K562 (cell line): ENCODE results near the gene CORT. TPM values are rescaled to one million over a fixed set of nuclear protein-coding genes. Genes with fewer than 3 reads are reported as not detected.

Source experiments
- CTCFL ChIP-seq: IDR thresholded peaks from 2 replicates; pipeline ENCODE4 v1.6.1; 2011; ENCODE audit warnings: borderline replicate concordance, low read depth, mild to moderate bottlenecking, moderate library complexity, low read length; ENCODE audit not compliant: insufficient read depth, poor library complexity, severe bottlenecking
- E2F4 ChIP-seq: sonication (generic); formaldehyde crosslinking; IDR thresholded peaks from 2 replicates; pipeline ENCODE4 v1.8.0; 2022; ENCODE audit warnings: mild to moderate bottlenecking, low read depth, missing genetic modification reagents
- KLF1 ChIP-seq: fragments of 450-650 bp; IDR thresholded peaks from 2 replicates; pipeline ENCODE4 v1.6.1; 2016; ENCODE audit warnings: missing genetic modification characterization, missing compliant biosample characterization
- NR2C1 ChIP-seq, 2 experiments: fragments of 450-650 bp; IDR thresholded peaks; 2 replicates each; pipeline ENCODE4 v1.6.1; 2017; ENCODE audit warnings: mild to moderate bottlenecking in 2 of 2, antibody characterized with exemption in 1 of 2, inconsistent platforms in 1 of 2, missing compliant biosample characterization in 1 of 2, missing genetic modification characterization in 1 of 2
- POLR3A ChIP-seq: IDR thresholded peaks from 2 replicates; pipeline ENCODE4 v1.6.1; 2011; ENCODE audit warnings: borderline replicate concordance, mild to moderate bottlenecking, moderate library complexity; ENCODE audit not compliant: insufficient read length, insufficient read depth; ENCODE audit errors: extremely low read depth
- TEAD2 ChIP-seq: fragments of 450-650 bp; IDR thresholded peaks from 2 replicates; pipeline ENCODE4 v1.6.1; 2016; ENCODE audit warnings: missing genetic modification characterization, control low read depth, missing compliant biosample characterization
- ZNF431 ChIP-seq: sonication (generic); formaldehyde crosslinking; IDR thresholded peaks from 2 replicates; pipeline ENCODE4 v1.8.0; 2022; ENCODE audit warnings: mild to moderate bottlenecking, missing genetic modification reagents
- ZNF609 ChIP-seq: sonication (generic); formaldehyde crosslinking; IDR thresholded peaks from 2 replicates; pipeline ENCODE4 v1.8.1; 2023; ENCODE audit warnings: missing genetic modification reagents, mild to moderate bottlenecking, borderline replicate concordance
- ZNF785 ChIP-seq: fragments of 250-450 bp; sonication (Bioruptor Pico); IDR thresholded peaks from 2 replicates; pipeline ENCODE4 v1.4.0; 2020; ENCODE audit warnings: mild to moderate bottlenecking
- polyA plus RNA-seq, 8 experiments: library from polyadenylated mRNA; depleted of rRNA in 4 of 8; stranded (reverse) in 5 of 8; unstranded in 3 of 8; fragments of >200 nt; fragmentation: Nextera tagmentation in 2 of 8; fragmentation: Illumina TruSeq in 1 of 8; extraction: Ambion mirVana in 2 of 8; extraction: Trizol in 1 of 8; gene quantifications; 2 replicates each; pipeline versions ENCODE4 v1.2.1 to v1.2.3, GENCODE V29; 2011 to 2014; ENCODE audit warnings: inconsistent platforms in 1 of 8, missing spikeins in 1 of 8
- total RNA-seq, 7 experiments: library from RNA; depleted of rRNA in 6 of 7; stranded (reverse); fragments of >200 nt in 6 of 7; fragmentation: Illumina TruSeq in 2 of 7; extraction: Trizol in 2 of 7; gene quantifications; 2 replicates each; pipeline versions ENCODE4 v1.2.1 to v1.2.3, GENCODE V29; 2011 to 2021; ENCODE audit warnings: low replicate concordance in 1 of 7
- TF ChIP-seq, protein P1 (sequence below), 2 experiments: fragments of 450-650 bp; formaldehyde crosslinking in 1 of 2; IDR thresholded peaks; 2 replicates each; pipeline versions ENCODE4 v1.4.0 to v1.6.1; 2014 to 2020; ENCODE audit warnings: mild to moderate bottlenecking in 2 of 2, borderline replicate concordance in 1 of 2, low read depth in 1 of 2

CORT gene
- total and polyA plus RNA-seq, 9 of the 15 experiments (the other 6 are each of a cell fraction or from before 2014, with no cell fraction given): 0.08 to 0.54 (median 0.13) TPM; not detected in 5

DNA sequence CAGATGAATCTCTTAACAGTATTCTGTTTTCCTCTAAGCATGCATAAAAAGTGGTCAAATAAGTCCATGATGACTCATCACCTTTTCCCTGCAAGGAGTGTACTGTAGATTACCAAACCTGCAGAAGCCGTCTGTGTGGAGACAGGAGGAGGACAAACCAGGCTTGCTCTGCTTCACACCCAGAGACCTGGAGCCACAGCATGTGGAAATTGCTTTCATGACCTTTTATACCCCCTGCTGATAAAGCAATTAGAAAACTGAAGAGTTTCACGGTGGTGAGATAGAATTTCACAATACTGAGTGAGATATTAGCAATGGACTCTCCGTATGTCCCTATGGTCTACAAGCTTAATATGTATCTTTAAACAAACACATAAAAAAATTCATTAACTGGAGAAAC, 9.4 kb downstream of the CORT start (continued):
- TF ChIP-seq CTCFL (no peak), ZNF785 (CRISPR knock-in tag) (no peak), NR2C1 (IDR thresholded peaks at IDR 0.05) (peak; percentile 50; the same call in 1 of the 2 replicates), NR2C1 (tag; IDR thresholded peaks at IDR 0.05) (peak; percentile 67), KLF1 (no peak), POLR3A (no peak), ZNF609 (no peak), TEAD2 (tag) (0 out of 2 replicates have a peak, but pooled peaks have one; percentile 3), E2F4 (CRISPR knock-in tag) (no peak), ZNF431 (CRISPR knock-in tag) (no peak)
- TF ChIP-seq, protein P1, sequence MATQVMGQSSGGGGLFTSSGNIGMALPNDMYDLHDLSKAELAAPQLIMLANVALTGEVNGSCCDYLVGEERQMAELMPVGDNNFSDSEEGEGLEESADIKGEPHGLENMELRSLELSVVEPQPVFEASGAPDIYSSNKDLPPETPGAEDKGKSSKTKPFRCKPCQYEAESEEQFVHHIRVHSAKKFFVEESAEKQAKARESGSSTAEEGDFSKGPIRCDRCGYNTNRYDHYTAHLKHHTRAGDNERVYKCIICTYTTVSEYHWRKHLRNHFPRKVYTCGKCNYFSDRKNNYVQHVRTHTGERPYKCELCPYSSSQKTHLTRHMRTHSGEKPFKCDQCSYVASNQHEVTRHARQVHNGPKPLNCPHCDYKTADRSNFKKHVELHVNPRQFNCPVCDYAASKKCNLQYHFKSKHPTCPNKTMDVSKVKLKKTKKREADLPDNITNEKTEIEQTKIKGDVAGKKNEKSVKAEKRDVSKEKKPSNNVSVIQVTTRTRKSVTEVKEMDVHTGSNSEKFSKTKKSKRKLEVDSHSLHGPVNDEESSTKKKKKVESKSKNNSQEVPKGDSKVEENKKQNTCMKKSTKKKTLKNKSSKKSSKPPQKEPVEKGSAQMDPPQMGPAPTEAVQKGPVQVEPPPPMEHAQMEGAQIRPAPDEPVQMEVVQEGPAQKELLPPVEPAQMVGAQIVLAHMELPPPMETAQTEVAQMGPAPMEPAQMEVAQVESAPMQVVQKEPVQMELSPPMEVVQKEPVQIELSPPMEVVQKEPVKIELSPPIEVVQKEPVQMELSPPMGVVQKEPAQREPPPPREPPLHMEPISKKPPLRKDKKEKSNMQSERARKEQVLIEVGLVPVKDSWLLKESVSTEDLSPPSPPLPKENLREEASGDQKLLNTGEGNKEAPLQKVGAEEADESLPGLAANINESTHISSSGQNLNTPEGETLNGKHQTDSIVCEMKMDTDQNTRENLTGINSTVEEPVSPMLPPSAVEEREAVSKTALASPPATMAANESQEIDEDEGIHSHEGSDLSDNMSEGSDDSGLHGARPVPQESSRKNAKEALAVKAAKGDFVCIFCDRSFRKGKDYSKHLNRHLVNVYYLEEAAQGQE (IDR thresholded peaks at IDR 0.05; ENCODE audit: borderline replicate concordance): peak; percentile 44
- TF ChIP-seq, protein P1 (CRISPR knock-in tag; IDR thresholded peaks at IDR 0.05; ENCODE audit: low read depth): no peak
